ENCODE data around the gene GULP1. TPM values are rescaled to one million over a fixed set of nuclear protein-coding genes. Genes with fewer than 3 reads are reported as not detected.

The GULP1 gene
- total RNA-seq, result 10 to 100 TPM in 7 of 8 experiments, 1 to 10 TPM in 1; 8.1 to 71.0 (median 25.7) TPM

GRCh38 chr2:188291617-188292347, at the start of gene GULP1:
GULP1 (plus strand) TSS chr2:188291874; CDS start chr2:188477703, 185,829 bp downstream.
- H3K4me1 ChIP-seq (replicated peaks in 1 of 2), result peaks cover 4 to 15% of the 10 kb centered on the region in 2 donors
- peak; percentile 59 to 86 (median 81) for ATAC-seq (replicated peaks in 6 of 8)
- in situ Hi-C loops (cut with MboI; ENCODE audit: low pct_unique_long_range_greater_than_20kb in 2 of 9, low sequenced_read_pairs in 9 of 9, unreplicated experiment in 9 of 9), result loop anchor here in 2 of 9 experiments (25.0 kb wide), 2 partner anchors 196 to 221 kb away; no protein-coding TSS in a partner anchor
- H3K27ac ChIP-seq, result peak within 1 kb of the TSS in 1 of 2 donors; percentile 73
- H3K4me3 ChIP-seq, result peak within 1 kb of the TSS; percentile 54 to 72 (median 60)
- 0 to 1% (median 0%) methylated on average over 1 to 22 of the region's 61 CpGs; no CpG with 5 or more reads in 6 of the 10 experiments for WGBS, 10 experiments

DNA sequence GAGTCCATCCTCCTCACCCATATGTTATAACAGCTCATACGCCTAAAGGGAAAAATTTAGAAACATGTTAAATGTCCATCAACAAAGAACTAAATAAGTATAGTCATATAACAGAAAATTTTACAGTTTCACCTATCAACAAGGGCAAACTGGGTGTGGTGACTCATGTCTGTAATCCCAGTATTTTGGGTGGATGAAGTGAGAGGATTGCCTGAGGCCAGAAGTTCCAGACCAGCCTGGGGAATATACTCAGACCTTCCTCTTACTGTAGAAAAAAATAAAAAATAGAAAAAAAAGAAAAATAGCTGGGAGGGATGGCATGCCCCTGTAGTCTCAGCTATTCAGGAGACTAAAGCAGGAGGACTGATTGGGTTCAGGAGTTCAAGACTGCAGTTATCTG, 48.3 kb upstream of the GULP1 start:
- WGBS, 10 experiments, result 67 to 100% (median 90%) methylated on average over 1 of the region's 1 CpG; no CpG with 5 or more reads in 2 of the 10 experiments
- in situ Hi-C loops (cut with MboI; ENCODE audit: low pct_unique_long_range_greater_than_20kb in 2 of 9, low sequenced_read_pairs in 9 of 9, unreplicated experiment in 9 of 9), result no loop called here

DNA sequence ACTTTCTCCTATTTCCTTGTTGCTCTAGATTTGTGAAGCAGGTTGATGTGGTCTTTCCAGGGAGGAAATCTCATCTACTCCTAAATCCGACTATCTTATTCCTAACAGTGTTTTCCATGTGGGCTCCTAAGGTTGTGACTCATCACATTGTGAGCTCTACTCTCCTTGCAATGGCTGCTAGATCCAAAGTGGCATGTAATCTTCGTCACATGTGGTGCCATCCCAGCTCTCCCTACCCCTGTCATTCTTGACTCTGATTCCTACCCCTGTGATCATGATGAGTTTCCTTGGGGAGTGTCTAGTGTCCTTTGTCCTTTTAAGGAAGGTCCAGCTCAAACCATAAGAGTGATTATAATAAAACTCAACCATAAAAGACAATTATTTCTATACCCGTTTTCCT, 47.3 kb upstream of the GULP1 start:
- WGBS, 10 experiments, result 63 to 100% (median 88%) methylated on average over 1 to 3 of the region's 3 CpGs; no CpG with 5 or more reads in 1 of the 10 experiments
- in situ Hi-C loops (cut with MboI; ENCODE audit: low pct_unique_long_range_greater_than_20kb in 2 of 9, low sequenced_read_pairs in 9 of 9, unreplicated experiment in 9 of 9), result no loop called here
- no peak overlapping the region for H3K4me3 ChIP-seq
- H3K27ac ChIP-seq, result no peak overlapping the region
- ATAC-seq (replicated peaks in 6 of 8), result no peak
- H3K4me1 ChIP-seq (replicated peaks in 1 of 2), result no peaks in the 10 kb centered on the region

More for the DNA sequence above, 48.3 kb upstream of the GULP1 start:
- Histone ChIP-seq H3K27ac (no peak overlapping the region), H3K4me3 (no peak overlapping the region), H3K4me1 (replicated peaks in 1 of 2) (no peaks in the 10 kb centered on the region)
- ATAC-seq (replicated peaks in 6 of 8), result peak in 2 of 8 experiments; percentile 26 to 51

- no peak overlapping the region for H3K4me3 ChIP-seq
- no peak overlapping the region for H3K27ac ChIP-seq
- no peak for ATAC-seq (replicated peaks in 6 of 8)
- 63 to 100% (median 97%) methylated on average over 1 to 5 of the region's 5 CpGs; no CpG with 5 or more reads in 1 of the 10 experiments for WGBS, 10 experiments
- in situ Hi-C loops (cut with MboI; ENCODE audit: low pct_unique_long_range_greater_than_20kb in 2 of 9, low sequenced_read_pairs in 9 of 9, unreplicated experiment in 9 of 9), result no loop called here
- no peaks in the 10 kb centered on the region for H3K4me1 ChIP-seq (replicated peaks in 1 of 2)
Measured at GRCh38 chr2:188245230-188245629, 46.4 kb upstream of the GULP1 start.

DNA sequence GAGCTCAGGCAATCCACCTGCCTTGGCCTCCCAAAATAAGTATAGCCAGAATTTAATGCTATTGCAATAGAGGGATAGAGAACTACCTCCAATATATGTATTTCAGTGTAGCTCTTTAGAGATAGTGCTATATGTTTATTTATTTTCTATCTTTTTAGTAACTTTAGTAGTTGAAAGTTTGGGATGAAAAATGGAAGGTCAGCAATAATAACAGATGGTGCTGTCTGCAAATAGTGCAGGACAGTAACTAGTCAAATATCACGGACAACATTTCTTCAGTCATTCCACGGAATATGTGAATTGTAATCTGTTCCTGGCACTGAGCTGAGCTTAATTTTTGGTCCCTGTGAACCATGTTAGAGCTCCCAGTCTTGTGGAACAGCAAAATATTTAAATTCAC, 43.2 kb upstream of the GULP1 start:
- Histone ChIP-seq H3K4me3 (no peak overlapping the region), H3K4me1 (replicated peaks in 1 of 2) (no peaks in the 10 kb centered on the region), H3K27ac (no peak overlapping the region)
- no peak for ATAC-seq (replicated peaks in 6 of 8)
- in situ Hi-C loops (cut with MboI; ENCODE audit: low pct_unique_long_range_greater_than_20kb in 2 of 9, low sequenced_read_pairs in 9 of 9, unreplicated experiment in 9 of 9), result no loop called here
- WGBS, 10 experiments, result 25 to 100% (median 80%) methylated on average over 1 to 2 of the region's 2 CpGs; no CpG with 5 or more reads in 3 of the 10 experiments

DNA sequence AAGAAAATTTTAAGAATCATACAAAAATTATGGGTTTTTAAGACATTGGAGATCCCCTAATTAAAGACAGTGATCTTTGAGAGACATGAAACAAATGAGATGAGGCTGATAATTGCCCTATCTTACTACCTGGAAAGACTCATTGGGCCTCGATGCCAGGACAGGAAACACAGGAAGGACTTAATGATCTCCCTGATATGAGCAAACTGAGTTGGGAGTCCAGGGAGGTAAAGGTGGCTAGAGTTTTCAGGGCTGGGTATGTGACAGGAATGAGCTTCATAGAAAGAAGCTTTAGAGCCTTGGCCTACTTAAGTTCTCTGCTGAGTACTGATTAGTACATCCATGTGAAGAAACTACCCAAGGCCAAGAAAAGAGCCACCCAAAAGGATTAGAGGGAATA, 40.6 kb upstream of the GULP1 start:
- Histone ChIP-seq H3K4me1 (replicated peaks in 1 of 2) (no peaks in the 10 kb centered on the region), H3K4me3 (no peak overlapping the region), H3K27ac (no peak overlapping the region)
- 33 to 100% (median 100%) methylated on average over 1 of the region's 1 CpG; no CpG with 5 or more reads in 3 of the 10 experiments for WGBS, 10 experiments
- in situ Hi-C loops (cut with MboI; ENCODE audit: low pct_unique_long_range_greater_than_20kb in 2 of 9, low sequenced_read_pairs in 9 of 9, unreplicated experiment in 9 of 9), result no loop called here
- ATAC-seq (replicated peaks in 6 of 8), result no peak

GRCh38 chr2:188256420-188256819, 35.3 kb upstream of the GULP1 start:
- in situ Hi-C loops (cut with MboI; ENCODE audit: low pct_unique_long_range_greater_than_20kb in 2 of 9, low sequenced_read_pairs in 9 of 9, unreplicated experiment in 9 of 9), result no loop called here

GRCh38 chr2:188265315-188265714, 26.4 kb upstream of the GULP1 start:
- in situ Hi-C loops (cut with MboI; ENCODE audit: low pct_unique_long_range_greater_than_20kb in 2 of 9, low sequenced_read_pairs in 9 of 9, unreplicated experiment in 9 of 9), result no loop called here
- ATAC-seq (replicated peaks in 6 of 8), result no peak
- no peaks in the 10 kb centered on the region for H3K4me1 ChIP-seq (replicated peaks in 1 of 2)
- no peak overlapping the region for H3K27ac ChIP-seq
- WGBS, 10 experiments, result 51 to 100% (median 85%) methylated on average over 1 to 2 of the region's 2 CpGs
- H3K4me3 ChIP-seq, result no peak overlapping the region

More at GRCh38 chr2:188256420-188256819, 35.3 kb upstream of the GULP1 start:
- Histone ChIP-seq H3K4me1 (replicated peaks in 1 of 2) (no peaks in the 10 kb centered on the region), H3K4me3 (no peak overlapping the region), H3K27ac (no peak overlapping the region)
- ATAC-seq (replicated peaks in 6 of 8), result no peak

- 0 to 100% (median 89%) methylated on average over 1 to 2 of the region's 2 CpGs for WGBS, 10 experiments
- H3K4me1 ChIP-seq (replicated peaks in 1 of 2), result no peaks in the 10 kb centered on the region
- H3K27ac ChIP-seq, result no peak overlapping the region
- in situ Hi-C loops (cut with MboI; ENCODE audit: low pct_unique_long_range_greater_than_20kb in 2 of 9, low sequenced_read_pairs in 9 of 9, unreplicated experiment in 9 of 9), result no loop called here
- no peak overlapping the region for H3K4me3 ChIP-seq
- no peak for ATAC-seq (replicated peaks in 6 of 8)
Measured at GRCh38 chr2:188267776-188268175, 23.9 kb upstream of the GULP1 start.

GRCh38 chr2:188269004-188269403, 22.7 kb upstream of the GULP1 start:
- 40 to 100% (median 88%) methylated on average over 1 to 2 of the region's 2 CpGs; no CpG with 5 or more reads in 2 of the 10 experiments for WGBS, 10 experiments
- no peak for ATAC-seq (replicated peaks in 6 of 8)
- in situ Hi-C loops (cut with MboI; ENCODE audit: low pct_unique_long_range_greater_than_20kb in 2 of 9, low sequenced_read_pairs in 9 of 9, unreplicated experiment in 9 of 9), result no loop called here
- Histone ChIP-seq H3K27ac (no peak overlapping the region), H3K4me1 (replicated peaks in 1 of 2) (no peaks in the 10 kb centered on the region), H3K4me3 (no peak overlapping the region)

DNA sequence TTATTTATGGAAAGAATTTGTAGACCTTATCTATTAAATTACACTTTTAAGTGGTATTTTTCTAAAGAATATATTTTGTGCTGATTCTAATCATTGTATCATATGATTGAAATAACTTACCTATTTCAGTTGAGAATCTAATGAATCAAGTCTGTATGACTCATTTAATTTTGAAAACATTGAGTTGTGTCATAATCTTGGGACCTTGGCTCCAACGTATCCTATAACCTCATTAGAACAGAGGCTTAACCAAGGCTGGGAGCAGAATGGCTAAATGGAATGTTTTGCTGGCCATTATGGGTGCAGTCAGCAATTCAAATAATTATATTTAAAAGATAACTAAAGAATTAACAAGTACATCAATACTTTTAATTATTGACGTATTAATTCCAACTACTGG, 19.6 kb upstream of the GULP1 start:
- H3K4me3 ChIP-seq, result no peak overlapping the region
- in situ Hi-C loops (cut with MboI; ENCODE audit: low pct_unique_long_range_greater_than_20kb in 2 of 9, low sequenced_read_pairs in 9 of 9, unreplicated experiment in 9 of 9), result no loop called here
- no peak overlapping the region for H3K27ac ChIP-seq
- 75 to 100% (median 100%) methylated on average over 1 to 2 of the region's 2 CpGs; no CpG with 5 or more reads in 1 of the 10 experiments for WGBS, 10 experiments
- peaks cover 0 to 4% of the 10 kb centered on the region in 2 donors for H3K4me1 ChIP-seq (replicated peaks in 1 of 2)
- ATAC-seq (replicated peaks in 6 of 8), result no peak

DNA sequence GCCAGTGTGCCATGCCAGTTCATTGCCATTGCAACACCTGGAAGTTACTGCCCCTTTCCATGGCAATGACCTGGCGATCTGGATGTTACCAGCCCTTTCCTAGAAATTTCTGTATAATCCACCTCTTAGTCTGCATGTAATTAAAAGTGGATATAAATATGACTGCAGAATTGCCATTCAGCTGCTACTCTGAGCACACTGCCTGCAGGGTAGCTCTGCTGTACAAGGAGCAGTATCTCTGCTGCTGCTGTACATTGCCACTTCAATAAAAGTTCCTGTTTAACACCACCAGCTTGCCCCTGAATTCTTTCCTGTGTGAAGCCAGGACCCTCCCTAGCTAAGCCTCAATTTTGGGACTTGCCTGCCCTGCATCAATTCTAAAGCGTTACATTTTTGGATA, 17.4 kb upstream of the GULP1 start:
- H3K4me3 ChIP-seq, result no peak overlapping the region
- WGBS, 10 experiments, result 44 to 100% (median 100%) methylated on average over 1 to 2 of the region's 2 CpGs; no CpG with 5 or more reads in 1 of the 10 experiments
- no peak overlapping the region for H3K27ac ChIP-seq
- ATAC-seq (replicated peaks in 6 of 8), result peak in 1 of 8 experiments; percentile 61
- H3K4me1 ChIP-seq (replicated peaks in 1 of 2), result peaks cover 0 to 4% of the 10 kb centered on the region in 2 donors
- in situ Hi-C loops (cut with MboI; ENCODE audit: low pct_unique_long_range_greater_than_20kb in 2 of 9, low sequenced_read_pairs in 9 of 9, unreplicated experiment in 9 of 9), result no loop called here

GRCh38 chr2:188276255-188276654, 15.4 kb upstream of the GULP1 start:
- H3K27ac ChIP-seq, result no peak overlapping the region
- 38 to 97% (median 90%) methylated on average over 2 to 10 of the region's 10 CpGs; no CpG with 5 or more reads in 3 of the 10 experiments for whole genome bisulfite sequencing, 10 experiments
- ATAC-seq (replicated peaks in 6 of 8), result no peak
- in situ Hi-C loops (cut with MboI; ENCODE audit: low pct_unique_long_range_greater_than_20kb in 2 of 9, low sequenced_read_pairs in 9 of 9, unreplicated experiment in 9 of 9), result loop anchor here in 2 of 9 experiments (25.0 kb wide), 2 partner anchors 211 to 236 kb away; no protein-coding TSS in a partner anchor
- H3K4me3 ChIP-seq, result no peak overlapping the region
- peaks cover 0 to 4% of the 10 kb centered on the region in 2 donors for H3K4me1 ChIP-seq (replicated peaks in 1 of 2)

Measured in motor neuron (in vitro differentiated cells).